CD4-positive, CD25-positive, alpha-beta regulatory T cell (primary cell): ENCODE measurements around the gene CD200. TPM values are rescaled to one million over a fixed set of nuclear protein-coding genes. Genes with fewer than 3 reads are reported as not detected.

Experiments used
- ATAC-seq, 2 donors: fragments of 150-1000 bp; cut with Tn5 transposase; one replicate each; pipeline ENCODE4 v1.10.0; 2021; ENCODE audit warnings: low read depth in 2 of 2, moderate number of reproducible peaks in 2 of 2, moderate library complexity in 1 of 2
- DNase-seq, 3 donors: peaks; one replicate each; pipeline versions ENCODE4 v3.0.0 to v3.0.0-alpha.2; 2012 to 2022; ENCODE audit warnings: mixed read lengths in 1 of 3
- H3K27ac ChIP-seq: one replicate; pipeline ENCODE4 v1.7.0; 2013; ENCODE audit warnings: mild to moderate bottlenecking, low read length; ENCODE audit not compliant: insufficient read depth, poor library complexity, severe bottlenecking
- H3K27me3 ChIP-seq: one replicate; pipeline ENCODE4 v1.7.0; 2013; ENCODE audit warnings: low read length; ENCODE audit not compliant: control insufficient read depth, insufficient read depth
- H3K36me3 ChIP-seq: one replicate; pipeline ENCODE4 v1.7.0; 2013; ENCODE audit warnings: mild to moderate bottlenecking, low read length, moderate library complexity; ENCODE audit not compliant: control insufficient read depth, insufficient read depth
- H3K4me1 ChIP-seq: 2 replicates; pipeline ENCODE4 v1.7.0; 2013; ENCODE audit warnings: mild to moderate bottlenecking, low read length; ENCODE audit not compliant: insufficient read depth, control insufficient read depth, poor library complexity, severe bottlenecking
- H3K4me3 ChIP-seq: one replicate; pipeline ENCODE4 v1.7.0; 2013; ENCODE audit warnings: low read depth, mild to moderate bottlenecking, low read length, moderate library complexity
- H3K9me3 ChIP-seq, 2 experiments: 1 replicate in 1 of 2; 2 replicates in 1 of 2; pipeline ENCODE4 v1.7.0; 2013; ENCODE audit warnings: low read length in 2 of 2, mild to moderate bottlenecking in 1 of 2, moderate library complexity in 1 of 2; ENCODE audit not compliant: control insufficient read depth in 2 of 2
- H3K27ac Mint-ChIP-seq, 3 donors: one replicate each; pipeline ENCODE4 v1.8.0; 2020 to 2022; ENCODE audit warnings: mild to moderate bottlenecking in 3 of 3, mixed read lengths in 3 of 3, moderate library complexity in 2 of 3
- H3K27me3 Mint-ChIP-seq: one replicate; pipeline ENCODE4 v1.8.0; 2022; ENCODE audit warnings: mild to moderate bottlenecking, mixed read lengths
- H3K36me3 Mint-ChIP-seq: one replicate; pipeline ENCODE4 v1.8.0; 2020; ENCODE audit warnings: mixed read lengths
- H3K4me1 Mint-ChIP-seq, 4 donors: one replicate each; pipeline ENCODE4 v1.8.0; 2020 to 2022; ENCODE audit warnings: mixed read lengths in 4 of 4, mild to moderate bottlenecking in 1 of 4
- H3K4me3 Mint-ChIP-seq, 4 donors: one replicate each; pipeline ENCODE4 v1.8.0; 2020 to 2022; ENCODE audit warnings: mild to moderate bottlenecking in 4 of 4, mixed read lengths in 4 of 4, moderate library complexity in 3 of 4
- H3K9me3 Mint-ChIP-seq, 7 donors: one replicate each; pipeline ENCODE4 v1.8.0; 2020 to 2022; ENCODE audit warnings: mixed read lengths in 7 of 7, mild to moderate bottlenecking in 3 of 7, moderate library complexity in 2 of 7
- polyA plus RNA-seq, 4 donors: library from polyadenylated mRNA; unstranded; fragments of 300-500 nt; fragmentation: Illumina TruSeq; gene quantifications; one replicate each; pipeline ENCODE4 v1.2.3, GENCODE V29; 2021
- total RNA-seq: library from RNA; stranded (reverse); gene quantifications from one replicate; pipeline ENCODE4 v1.2.3, GENCODE V29; 2022

The CD200 gene
- total and polyA plus RNA-seq, 5 donors from 2014 or later, result 1.9 to 4.8 (median 2.8) TPM

DNA sequence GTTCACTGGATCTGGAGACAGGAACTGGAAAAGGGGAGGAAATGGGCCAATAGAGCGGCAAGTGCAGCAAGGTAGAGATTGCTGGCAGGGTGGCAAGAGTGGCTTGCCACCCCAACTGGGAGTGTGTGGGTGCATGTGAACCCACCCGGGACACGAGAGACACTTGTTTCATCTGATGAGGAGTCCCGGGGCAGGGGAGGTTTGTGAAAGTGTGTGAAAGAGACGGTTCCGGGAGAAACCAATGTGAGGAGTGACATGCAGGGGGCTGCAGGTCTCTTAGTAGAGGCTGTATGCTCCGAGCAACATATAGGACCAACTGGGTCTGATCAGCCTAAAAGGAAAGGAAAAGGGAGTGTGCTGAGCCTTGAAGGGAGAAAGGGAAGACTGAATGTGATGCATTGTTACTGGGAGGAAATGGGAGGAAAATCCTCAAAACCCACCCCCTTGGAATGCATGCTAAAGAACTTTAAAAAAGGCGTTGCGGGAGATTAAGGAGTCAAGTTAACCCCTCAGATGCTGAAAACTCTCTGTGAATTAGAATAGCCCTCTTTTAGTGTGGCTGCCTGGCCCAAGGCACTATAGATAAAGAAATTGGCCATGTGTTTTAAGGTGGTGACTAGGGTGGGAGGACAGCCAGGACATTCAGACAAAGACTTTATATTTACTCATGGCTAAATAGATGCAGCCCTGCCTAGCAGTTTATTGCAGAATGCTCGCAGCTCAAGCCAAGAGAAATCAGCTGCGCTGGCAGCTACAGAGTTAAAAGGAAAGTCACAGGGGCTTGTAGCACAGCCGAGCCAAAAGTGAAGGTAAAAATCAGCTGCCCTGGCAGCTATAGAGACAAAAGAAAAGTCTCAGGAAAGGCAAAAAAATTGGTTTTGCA is 29.8 kb upstream of the CD200 start:
- H3K4me3 ChIP-seq, result peak overlapping the region; percentile 87
- no peaks in the 10 kb centered on the region for H3K27me3 ChIP-seq
- no peaks in the 10 kb centered on the region for H3K9me3 ChIP-seq
- Mint-ChIP-seq H3K4me1 (peaks cover 0 to 8% (median 7%) of the 10 kb centered on the region in 4 donors), H3K4me3 (no peak overlapping the region), H3K36me3 (no peaks in the 10 kb centered on the region), H3K9me3 (no peaks in the 10 kb centered on the region), H3K27ac (no peak overlapping the region), H3K27me3 (no peaks in the 10 kb centered on the region)
- ATAC-seq (peak; percentile 50 to 52), DNase-seq (peak in 1 of 3 donors; percentile 50)
- H3K36me3 ChIP-seq, result no peaks in the 10 kb centered on the region
- peaks cover 12% of the 10 kb centered on the region for H3K4me1 ChIP-seq
- no peak overlapping the region for H3K27ac ChIP-seq

DNA sequence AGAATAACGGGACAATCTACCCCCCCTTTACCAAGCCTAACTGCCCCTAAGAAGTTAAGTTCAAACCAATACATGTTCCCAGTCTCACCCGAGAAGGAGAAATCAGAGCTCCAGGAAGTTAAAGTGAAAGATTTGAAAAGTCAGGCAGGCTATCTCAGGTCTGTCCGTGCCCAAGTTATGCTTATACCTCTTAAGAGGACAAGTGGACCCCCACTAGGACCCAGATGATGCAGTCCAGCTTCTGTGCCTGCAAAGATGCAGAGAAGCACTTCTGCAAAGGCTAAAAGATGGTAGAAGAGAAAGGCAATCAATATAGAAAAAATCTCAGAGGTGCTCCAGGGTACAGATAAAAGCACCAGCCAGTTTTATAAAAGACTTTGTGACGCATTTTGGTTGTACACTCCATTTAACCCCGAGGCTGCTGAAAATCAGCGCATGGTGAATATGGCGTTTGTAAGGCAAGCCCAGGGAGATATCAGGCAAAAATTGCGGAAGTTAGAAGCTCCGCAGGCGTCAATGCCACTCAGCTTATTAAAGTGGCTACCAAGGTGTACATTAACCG is 29.1 kb upstream of the CD200 start:
- H3K9me3 ChIP-seq, result no peaks in the 10 kb centered on the region
- peaks cover 6% of the 10 kb centered on the region for H3K4me1 ChIP-seq
- ATAC-seq, result peak; percentile 59 to 68
- H3K36me3 ChIP-seq, result no peaks in the 10 kb centered on the region
- no peaks in the 10 kb centered on the region for H3K27me3 Mint-ChIP-seq
- H3K4me3 Mint-ChIP-seq, result no peak overlapping the region
- H3K27ac ChIP-seq, result no peak overlapping the region
- H3K9me3 Mint-ChIP-seq, result no peaks in the 10 kb centered on the region
- no peaks in the 10 kb centered on the region for H3K36me3 Mint-ChIP-seq
- peak in 1 of 3 donors; percentile 43 for DNase-seq
- peak overlapping the region; percentile 87 for H3K4me3 ChIP-seq
- H3K4me1 Mint-ChIP-seq, result peaks cover 0 to 1% (median 0%) of the 10 kb centered on the region in 4 donors
- H3K27me3 ChIP-seq, result no peaks in the 10 kb centered on the region
- H3K27ac Mint-ChIP-seq, result no peak overlapping the region

DNA sequence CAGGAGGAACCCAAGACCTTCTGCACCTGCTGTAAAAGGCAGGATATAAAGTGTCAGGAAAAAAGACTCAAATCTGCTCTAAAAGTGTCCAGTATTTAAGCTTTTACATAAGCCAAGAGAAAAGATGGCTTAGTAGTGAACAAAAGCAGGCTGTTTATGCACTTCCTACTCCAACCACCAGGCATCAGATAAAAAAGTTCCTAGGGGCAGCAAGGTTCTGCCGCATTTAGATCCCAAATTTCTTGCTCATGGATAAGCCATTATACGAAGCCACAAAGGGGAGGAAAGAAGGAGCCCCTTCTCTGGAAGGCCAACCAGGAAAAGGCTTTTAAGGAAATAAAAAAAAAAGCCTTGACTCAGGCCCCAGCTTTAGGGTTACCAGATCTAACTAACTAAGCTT is 28.3 kb upstream of the CD200 start:
- H3K36me3 ChIP-seq, result no peaks in the 10 kb centered on the region
- H3K9me3 ChIP-seq, result no peaks in the 10 kb centered on the region
- peak overlapping the region; percentile 87 for H3K4me3 ChIP-seq
- Mint-ChIP-seq H3K4me3 (no peak overlapping the region), H3K27me3 (no peaks in the 10 kb centered on the region), H3K36me3 (no peaks in the 10 kb centered on the region), H3K9me3 (no peaks in the 10 kb centered on the region), H3K4me1 (no peaks in the 10 kb centered on the region), H3K27ac (no peak overlapping the region)
- H3K4me1 ChIP-seq, result peaks cover 6% of the 10 kb centered on the region
- H3K27ac ChIP-seq, result no peak overlapping the region
- ATAC-seq (no peak), DNase-seq (peak in 1 of 3 donors; percentile 20)
- H3K27me3 ChIP-seq, result no peaks in the 10 kb centered on the region

DNA sequence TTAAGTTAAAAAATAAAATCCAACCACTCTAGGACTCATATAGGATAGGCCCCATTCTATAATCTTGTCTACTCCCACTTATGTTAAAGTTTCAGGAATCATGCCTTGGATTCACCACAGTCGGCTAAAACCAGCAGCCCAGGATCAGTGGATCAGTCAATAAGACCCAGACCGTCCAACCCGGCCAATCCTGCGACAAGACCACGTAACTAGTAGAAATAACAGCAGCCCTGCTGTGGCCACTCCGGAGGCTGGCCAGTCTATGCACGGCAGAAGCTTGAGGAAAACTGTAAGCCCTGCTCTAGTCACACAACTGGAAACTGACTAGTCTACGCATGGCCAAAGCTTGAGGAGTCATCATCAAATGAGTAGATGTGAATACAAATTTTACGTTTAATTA is 26.1 kb upstream of the CD200 start:
- Mint-ChIP-seq H3K27ac (no peak overlapping the region), H3K36me3 (no peaks in the 10 kb centered on the region), H3K4me1 (no peaks in the 10 kb centered on the region), H3K27me3 (peaks cover 7% of the 10 kb centered on the region), H3K9me3 (no peaks in the 10 kb centered on the region), H3K4me3 (no peak overlapping the region)
- no peak overlapping the region for H3K4me3 ChIP-seq
- H3K9me3 ChIP-seq, result no peaks in the 10 kb centered on the region
- peaks cover 6% of the 10 kb centered on the region for H3K4me1 ChIP-seq
- DNase-seq, result no peak
- H3K36me3 ChIP-seq, result no peaks in the 10 kb centered on the region
- H3K27ac ChIP-seq, result no peak overlapping the region
- ATAC-seq, result no peak
- no peaks in the 10 kb centered on the region for H3K27me3 ChIP-seq

DNA sequence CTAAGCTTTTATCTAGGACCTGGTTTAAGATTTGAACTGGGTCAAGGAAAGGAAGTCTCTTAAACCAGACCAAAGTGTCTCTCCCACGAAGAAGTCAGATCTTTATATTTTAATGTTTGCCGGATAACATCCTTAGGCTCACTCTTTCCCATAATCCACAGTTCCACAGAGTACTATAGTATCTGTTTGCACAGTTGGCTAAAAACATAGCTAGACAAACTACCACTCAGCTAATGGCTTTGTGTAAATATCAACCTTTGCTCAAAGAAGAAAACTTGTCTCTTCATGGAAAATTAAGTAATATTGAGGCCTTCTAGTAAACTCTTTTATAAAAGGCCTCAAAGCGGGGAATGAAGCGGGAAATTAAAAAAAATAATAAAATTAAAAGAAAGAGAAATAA is 25.4 kb upstream of the CD200 start:
- Histone ChIP-seq H3K27ac (no peak overlapping the region), H3K36me3 (no peaks in the 10 kb centered on the region), H3K9me3 (no peaks in the 10 kb centered on the region), H3K4me1 (peaks cover 6% of the 10 kb centered on the region), H3K4me3 (no peak overlapping the region), H3K27me3 (no peaks in the 10 kb centered on the region)
- no peak overlapping the region for H3K4me3 Mint-ChIP-seq
- DNase-seq (no peak), ATAC-seq (no peak)
- H3K36me3 Mint-ChIP-seq, result no peaks in the 10 kb centered on the region
- H3K4me1 Mint-ChIP-seq, result no peaks in the 10 kb centered on the region
- no peak overlapping the region for H3K27ac Mint-ChIP-seq
- peaks cover 7% of the 10 kb centered on the region for H3K27me3 Mint-ChIP-seq
- H3K9me3 Mint-ChIP-seq, result no peaks in the 10 kb centered on the region

DNA sequence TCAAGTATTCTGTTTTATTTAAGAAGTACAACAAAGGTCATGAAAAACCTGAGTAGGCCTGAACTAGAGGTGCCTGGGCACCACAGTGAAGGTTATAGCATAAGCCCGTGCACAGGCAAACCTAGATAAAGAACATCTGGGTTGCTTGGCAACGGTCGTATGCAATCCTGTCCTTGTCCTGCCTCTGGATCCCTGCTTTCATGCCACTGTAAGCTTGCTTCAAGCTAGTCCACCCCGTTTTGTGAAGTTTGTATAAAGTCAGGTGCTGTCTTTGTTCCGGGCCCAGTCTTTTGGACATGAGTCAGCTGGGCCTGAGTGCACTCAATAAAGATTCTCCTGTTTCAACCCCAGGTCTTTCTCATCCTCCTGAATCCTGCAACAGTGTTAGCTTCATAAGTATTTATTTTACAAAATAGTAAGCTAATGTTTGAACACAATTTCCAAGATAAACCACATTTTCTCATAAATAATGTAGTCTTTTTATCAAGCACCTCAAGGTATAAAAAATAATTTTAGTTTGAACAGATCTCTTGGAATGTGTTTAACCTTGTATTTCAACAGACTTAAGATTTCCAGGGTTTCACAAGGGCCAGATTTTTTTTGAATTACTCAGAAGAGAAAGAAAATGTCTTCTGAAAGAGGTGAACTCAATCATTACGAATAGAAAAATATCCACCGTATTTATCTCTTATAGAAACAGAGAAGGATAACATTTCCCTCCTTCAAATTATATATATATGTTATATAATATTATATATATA is 24.6 kb upstream of the CD200 start:
- DNase-seq, result no peak
- H3K27ac Mint-ChIP-seq, result no peak overlapping the region
- H3K36me3 Mint-ChIP-seq, result no peaks in the 10 kb centered on the region
- Histone ChIP-seq H3K36me3 (no peaks in the 10 kb centered on the region), H3K4me1 (peaks cover 3% of the 10 kb centered on the region), H3K4me3 (no peak overlapping the region), H3K27me3 (peaks cover 2% of the 10 kb centered on the region), H3K27ac (no peak overlapping the region), H3K9me3 (no peaks in the 10 kb centered on the region)
- H3K9me3 Mint-ChIP-seq, result no peaks in the 10 kb centered on the region
- H3K4me3 Mint-ChIP-seq, result no peak overlapping the region
- no peaks in the 10 kb centered on the region for H3K4me1 Mint-ChIP-seq
- no peak for ATAC-seq
- peaks cover 7% of the 10 kb centered on the region for H3K27me3 Mint-ChIP-seq

DNA sequence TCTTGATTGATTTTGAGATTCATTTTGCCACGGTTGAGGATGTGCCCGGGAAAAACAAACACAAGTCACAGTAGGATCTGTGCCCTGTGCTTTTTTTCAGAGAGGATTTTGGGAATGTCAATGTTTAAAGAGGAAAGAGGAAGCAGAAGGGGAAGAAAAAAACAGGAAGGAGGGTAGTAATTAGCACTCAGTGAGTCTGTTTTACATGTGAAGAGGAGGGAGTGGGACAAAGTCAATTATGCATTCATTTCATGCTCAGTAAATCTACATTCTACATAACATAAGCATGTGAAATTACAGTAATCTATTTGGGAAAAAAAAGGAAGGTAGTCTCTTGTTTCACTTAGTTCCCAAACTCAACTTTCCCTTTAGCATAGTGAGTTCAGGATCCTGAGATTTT is 18.3 kb upstream of the CD200 start:
- peaks cover 4% of the 10 kb centered on the region for H3K27me3 ChIP-seq
- DNase-seq, result no peak
- H3K27ac Mint-ChIP-seq, result no peak overlapping the region
- H3K4me1 Mint-ChIP-seq, result no peaks in the 10 kb centered on the region
- H3K4me3 Mint-ChIP-seq, result no peak overlapping the region
- no peak overlapping the region for H3K4me3 ChIP-seq
- peaks cover 15% of the 10 kb centered on the region for H3K27me3 Mint-ChIP-seq
- no peaks in the 10 kb centered on the region for H3K9me3 ChIP-seq
- no peak for ATAC-seq
- no peaks in the 10 kb centered on the region for H3K4me1 ChIP-seq
- no peaks in the 10 kb centered on the region for H3K36me3 Mint-ChIP-seq
- no peak overlapping the region for H3K27ac ChIP-seq
- H3K36me3 ChIP-seq, result no peaks in the 10 kb centered on the region
- peaks cover 0 to 4% (median 1%) of the 10 kb centered on the region in 7 donors for H3K9me3 Mint-ChIP-seq
